Erythroblast (primary cell): ENCODE data around the gene TP53I13.

Source experiments
- GATA1 ChIP-seq: IDR thresholded peaks from 2 replicates; pipeline ENCODE4 v1.6.1; 2011; ENCODE audit warnings: low read depth, mild to moderate bottlenecking, control low read depth, low read length, moderate library complexity
- POLR2A ChIP-seq: IDR thresholded peaks from 2 replicates; pipeline ENCODE4 v1.6.1; 2011; ENCODE audit warnings: mild to moderate bottlenecking, low read length

- TF ChIP-seq POLR2A (no peak), GATA1 (no peak)
Measured at GRCh38 chr17:29567304-29567553, 1.3 kb upstream of the TP53I13 start.
